CD14-positive monocyte (primary cell): ENCODE data around the gene GRIN2A. TPM values are rescaled to one million over a fixed set of nuclear protein-coding genes. Genes with fewer than 3 reads are reported as not detected.

Experiments used
- DNase-seq, 3 donors: peaks; one replicate each; pipeline ENCODE4 v3.0.0-alpha.2; 2011 to 2022
- H2AFZ ChIP-seq: 2 replicates; pipeline ENCODE4 v1.6.0; 2012; ENCODE audit warnings: mild to moderate bottlenecking, low read depth, low read length, inconsistent platforms; ENCODE audit not compliant: insufficient read depth, poor library complexity, severe bottlenecking
- H3K27ac ChIP-seq, 2 donors: 1 replicate in 1 of 2; 2 replicates in 1 of 2; pipeline ENCODE4 v1.5.1; 2012 to 2013; ENCODE audit warnings: low read length in 2 of 2, control low read depth in 1 of 2, inconsistent platforms in 1 of 2, low read depth in 1 of 2, mild to moderate bottlenecking in 1 of 2
- H3K27me3 ChIP-seq, 2 donors: one replicate each; pipeline versions ENCODE4 v1.6.0 to v1.6.1; 2011 to 2013; ENCODE audit warnings: low read length in 2 of 2; ENCODE audit not compliant: control insufficient read depth in 2 of 2, insufficient read depth in 2 of 2
- H3K36me3 ChIP-seq, 2 donors: replicated peaks in 1 of 2; 1 replicate in 1 of 2; 2 replicates in 1 of 2; pipeline versions ENCODE4 v1.5.1 to v1.6.1; 2012 to 2013; ENCODE audit warnings: low read length in 2 of 2, control low read depth in 1 of 2, inconsistent platforms in 1 of 2, mild to moderate bottlenecking in 1 of 2; ENCODE audit not compliant: insufficient read depth in 2 of 2, control insufficient read depth in 1 of 2
- H3K4me1 ChIP-seq, 2 donors: 1 replicate in 1 of 2; 2 replicates in 1 of 2; pipeline versions ENCODE4 v1.5.1 to v1.6.1; 2012 to 2013; ENCODE audit warnings: low read length in 2 of 2, control low read depth in 1 of 2, inconsistent platforms in 1 of 2, mild to moderate bottlenecking in 1 of 2, moderate library complexity in 1 of 2; ENCODE audit not compliant: insufficient read depth in 2 of 2, control insufficient read depth in 1 of 2
- H3K4me2 ChIP-seq: replicated peaks from 2 replicates; pipeline ENCODE3; 2012; ENCODE audit warnings: low read length, moderate library complexity, mild to moderate bottlenecking; ENCODE audit not compliant: poor library complexity, severe bottlenecking; ENCODE audit errors: extremely low read depth
- H3K4me3 ChIP-seq, 3 experiments: fragments of 200-600 bp in 1 of 3; sonication (generic) in 1 of 3; replicated peaks in 1 of 3; 1 replicate in 2 of 3; 2 replicates in 1 of 3; pipeline ENCODE4 v1.5.1; 2011 to 2013; ENCODE audit warnings: low read length in 3 of 3, mild to moderate bottlenecking in 3 of 3, control low read depth in 2 of 3, low read depth in 2 of 3, inconsistent platforms in 1 of 3, moderate library complexity in 1 of 3
- H3K79me2 ChIP-seq: 2 replicates; pipeline ENCODE4 v1.6.0; 2012; ENCODE audit warnings: mild to moderate bottlenecking, control low read depth, inconsistent platforms, low read length, moderate library complexity; ENCODE audit not compliant: insufficient read depth
- H3K9ac ChIP-seq: 2 replicates; pipeline ENCODE4 v1.6.0; 2017; ENCODE audit warnings: low read length, mild to moderate bottlenecking; ENCODE audit not compliant: insufficient read depth, poor library complexity, severe bottlenecking
- H3K9me3 ChIP-seq, 2 donors: replicated peaks in 1 of 2; 1 replicate in 1 of 2; 2 replicates in 1 of 2; pipeline versions ENCODE4 v1.5.1 to v1.6.1; 2012 to 2013; ENCODE audit warnings: low read length in 2 of 2, control low read depth in 1 of 2; ENCODE audit not compliant: control insufficient read depth in 1 of 2, insufficient read depth in 1 of 2
- H4K20me1 ChIP-seq: 2 replicates; pipeline ENCODE4 v1.6.0; 2012; ENCODE audit warnings: mild to moderate bottlenecking, low read length, control low read depth, moderate library complexity; ENCODE audit not compliant: insufficient read depth
- H3K27ac Mint-ChIP-seq, 7 donors: one replicate each; pipeline ENCODE4 v1.8.0; 2020; ENCODE audit warnings: mild to moderate bottlenecking in 7 of 7, mixed read lengths in 7 of 7, moderate library complexity in 6 of 7, inconsistent platforms in 2 of 7
- H3K27me3 Mint-ChIP-seq, 3 donors: one replicate each; pipeline ENCODE4 v1.8.0; 2021 to 2022; ENCODE audit warnings: low read depth in 3 of 3, mild to moderate bottlenecking in 3 of 3, mixed read lengths in 3 of 3, moderate library complexity in 3 of 3, inconsistent platforms in 1 of 3
- H3K36me3 Mint-ChIP-seq, 2 donors: one replicate each; pipeline ENCODE4 v1.8.0; 2020; ENCODE audit warnings: mixed read lengths in 2 of 2, inconsistent platforms in 1 of 2, mild to moderate bottlenecking in 1 of 2
- H3K4me1 Mint-ChIP-seq: one replicate; pipeline ENCODE4 v1.8.0; 2020; ENCODE audit warnings: mild to moderate bottlenecking, mixed read lengths
- H3K4me3 Mint-ChIP-seq, 2 donors: one replicate each; pipeline ENCODE4 v1.8.0; 2020; ENCODE audit warnings: mild to moderate bottlenecking in 2 of 2, mixed read lengths in 2 of 2, moderate library complexity in 1 of 2
- H3K9me3 Mint-ChIP-seq, 7 donors: one replicate each; pipeline ENCODE4 v1.8.0; 2020 to 2022; ENCODE audit warnings: mixed read lengths in 7 of 7, mild to moderate bottlenecking in 6 of 7, moderate library complexity in 6 of 7, inconsistent platforms in 2 of 7
- CTCF ChIP-seq: fragments of 200-600 bp; IDR thresholded peaks from one replicate; pipeline ENCODE4 v1.8.0; 2022; ENCODE audit warnings: antibody characterized with exemption, mild to moderate bottlenecking
- WGBS: methylation state at CpG from one replicate; pipeline ENCODE4 v1.1.5; 2013; ENCODE audit warnings: missing lambda C conversion rate; ENCODE audit not compliant: insufficient coverage; 5-methylcytosine and 5-hydroxymethylcytosine counted together
- intact Hi-C, 2 donors: fragments of 100-400 bp; cut with micrococcal nuclease; formaldehyde crosslinking; loops; one replicate each; pipeline versions ENCODE4 v1.15.0 to v1.15.1; 2023
- polyA plus RNA-seq, 3 donors: library from polyadenylated mRNA; depleted of rRNA in 1 of 3; unstranded in 2 of 3; stranded (reverse) in 1 of 3; fragments of 300-500 nt in 2 of 3; fragments of >200 nt in 1 of 3; fragmentation: Illumina TruSeq in 2 of 3; gene quantifications; 1 replicate in 2 of 3; 2 replicates in 1 of 3; pipeline ENCODE4 v1.2.3, GENCODE V29; 2012 to 2021

GRIN2A gene
- polyA plus RNA-seq, 3 donors = not detected

DNA sequence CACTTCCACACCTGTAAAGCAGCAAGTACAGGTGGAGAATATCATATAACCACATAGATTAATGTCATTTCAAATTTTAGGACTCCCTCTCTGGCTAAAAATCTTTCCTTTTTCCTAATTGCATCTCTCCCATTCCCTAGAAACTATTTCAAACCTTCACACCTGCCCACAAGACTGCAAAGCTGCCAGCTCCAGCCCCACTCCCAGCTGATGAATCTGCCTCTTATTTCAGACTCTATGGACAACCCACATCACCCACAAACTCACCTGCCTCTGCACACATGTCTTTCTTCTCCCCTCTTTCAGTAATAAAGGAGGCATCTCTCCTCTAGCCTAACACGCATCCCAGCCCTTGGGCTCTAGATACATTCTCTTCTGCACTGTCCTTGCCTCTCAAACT lies 315.1 kb downstream of the GRIN2A start:
- Histone ChIP-seq H3K4me1 (no peaks in the 10 kb centered on the region), H3K9ac (no peak overlapping the region), H3K9me3 (no peaks in the 10 kb centered on the region), H4K20me1 (no peaks in the 10 kb centered on the region), H3K36me3 (no peaks in the 10 kb centered on the region), H2AFZ (no peak overlapping the region), H3K79me2 (no peaks in the 10 kb centered on the region), H3K27ac (no peak overlapping the region), H3K4me3 (no peak overlapping the region), H3K4me2 (no peak overlapping the region), H3K27me3 (no peaks in the 10 kb centered on the region)
- WGBS = 100% methylated on average over 1 of the region's 1 CpG
- Mint-ChIP-seq H3K4me1 (no peaks in the 10 kb centered on the region), H3K36me3 (no peaks in the 10 kb centered on the region), H3K27me3 (no peaks in the 10 kb centered on the region), H3K9me3 (peaks cover 0 to 2% (median 0%) of the 10 kb centered on the region in 7 donors), H3K4me3 (no peak overlapping the region), H3K27ac (no peak overlapping the region)
- intact Hi-C loops = no loop called here
- TF ChIP-seq CTCF = no peak
- DNase-seq = no peak

DNA sequence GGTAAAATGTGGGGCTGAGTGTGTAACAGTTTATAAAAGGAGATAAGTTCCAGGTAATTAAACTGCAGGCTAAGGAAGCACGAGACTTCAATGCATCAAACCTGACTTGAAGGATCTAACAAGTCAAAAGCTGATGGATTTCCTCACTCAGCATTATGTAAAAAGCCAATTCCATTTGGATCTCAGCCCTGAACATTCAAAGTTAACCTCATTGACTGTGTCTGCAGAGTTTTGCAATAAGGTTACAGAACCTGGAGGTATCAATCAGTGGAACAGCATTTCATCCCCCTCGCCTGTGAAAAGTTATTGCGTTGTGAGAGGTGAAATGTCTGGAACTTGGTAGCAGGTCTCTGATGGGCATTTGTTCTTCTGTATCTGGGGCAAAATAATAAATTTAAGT lies 317.8 kb downstream of the GRIN2A start:
- Histone ChIP-seq H3K27ac (no peak overlapping the region), H2AFZ (no peak overlapping the region), H3K4me3 (no peak overlapping the region), H3K9me3 (no peaks in the 10 kb centered on the region), H4K20me1 (no peaks in the 10 kb centered on the region), H3K27me3 (no peaks in the 10 kb centered on the region), H3K4me1 (no peaks in the 10 kb centered on the region), H3K36me3 (no peaks in the 10 kb centered on the region), H3K4me2 (no peak overlapping the region), H3K9ac (no peak overlapping the region), H3K79me2 (no peaks in the 10 kb centered on the region)
- no peak for TF ChIP-seq CTCF
- no peaks in the 10 kb centered on the region for H3K27me3 Mint-ChIP-seq
- no peak for DNase-seq
- WGBS = 89% methylated on average over 3 of the region's 3 CpGs
- intact Hi-C loops = no loop called here
- no peak overlapping the region for H3K27ac Mint-ChIP-seq
- no peaks in the 10 kb centered on the region for H3K36me3 Mint-ChIP-seq
- peaks cover 0 to 3% (median 0%) of the 10 kb centered on the region in 7 donors for H3K9me3 Mint-ChIP-seq
- no peaks in the 10 kb centered on the region for H3K4me1 Mint-ChIP-seq
- H3K4me3 Mint-ChIP-seq = no peak overlapping the region
